GM19455 (cell line): ENCODE data around the gene SLC6A7.

Source experiments
- ATAC-seq: cut with Tn5 transposase; IDR thresholded peaks from one replicate; pipeline ENCODE4 v1.9.1; 2021; ENCODE audit not compliant: unreplicated experiment

The SLC6A7 gene

DNA sequence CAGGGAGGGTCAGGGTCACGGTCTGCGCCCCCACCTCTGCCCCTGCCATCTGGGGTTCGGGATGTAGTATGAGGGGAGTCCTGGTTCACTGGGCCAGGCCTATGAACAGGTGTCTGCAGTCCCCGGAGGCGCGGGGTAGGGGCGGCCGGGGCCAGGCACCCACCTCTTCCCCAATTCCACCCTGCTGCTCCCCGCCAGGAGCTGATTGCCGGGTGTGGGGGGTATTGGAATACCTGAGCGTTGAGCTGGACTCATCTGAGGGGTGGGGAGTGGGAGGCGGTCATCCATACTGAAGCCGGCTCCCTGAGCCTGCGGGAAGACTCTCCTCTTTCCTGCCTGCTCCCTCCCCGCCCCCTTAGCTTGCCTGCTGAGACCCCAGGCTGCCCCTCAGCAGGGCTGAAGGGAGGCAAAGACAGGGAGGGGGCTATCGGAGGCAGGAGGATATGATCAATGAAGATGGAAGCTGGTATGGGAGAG is 679 bp downstream of the SLC6A7 start:
- ATAC-seq: no peak

DNA sequence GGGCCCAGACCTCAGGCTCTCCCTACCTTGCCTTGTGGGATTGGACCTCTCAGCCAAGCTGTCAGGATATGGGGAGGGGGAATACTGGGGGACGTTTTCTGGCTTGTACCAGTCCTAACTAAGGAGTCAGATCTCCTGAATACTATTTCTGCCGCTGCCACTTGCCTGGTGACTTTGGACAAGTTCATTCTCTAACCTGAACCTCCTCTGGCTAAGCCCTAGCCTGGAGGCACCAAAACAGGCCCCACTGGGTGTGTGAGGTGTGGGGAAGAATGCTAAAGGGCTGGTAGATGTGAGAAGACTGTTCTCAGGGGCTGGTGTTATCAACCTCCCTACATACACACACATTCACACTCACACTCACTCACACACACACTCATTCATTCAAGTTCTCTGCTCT is 1.1 kb downstream of the SLC6A7 start:
- ATAC-seq: no peak

DNA sequence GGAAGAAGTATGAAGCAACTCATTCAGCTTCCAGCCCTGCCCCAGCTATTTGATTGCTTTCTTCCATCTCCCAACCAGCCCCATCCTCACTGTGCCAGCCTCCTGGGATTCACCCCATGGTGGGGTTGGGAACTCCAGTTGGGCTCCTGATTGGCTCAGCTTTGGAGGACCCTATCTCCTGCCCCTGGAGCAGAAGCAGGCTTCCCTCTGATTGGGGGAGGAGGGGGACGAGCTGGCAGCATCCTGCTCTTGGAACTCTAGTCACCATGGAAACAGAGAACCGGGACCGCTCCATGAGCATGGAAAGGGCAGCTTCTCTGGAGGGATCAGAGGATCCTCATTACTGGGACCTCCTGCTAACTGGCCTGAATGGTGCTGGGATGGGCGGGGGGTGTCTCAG is 2.6 kb downstream of the SLC6A7 start:
- ATAC-seq: no peak

DNA sequence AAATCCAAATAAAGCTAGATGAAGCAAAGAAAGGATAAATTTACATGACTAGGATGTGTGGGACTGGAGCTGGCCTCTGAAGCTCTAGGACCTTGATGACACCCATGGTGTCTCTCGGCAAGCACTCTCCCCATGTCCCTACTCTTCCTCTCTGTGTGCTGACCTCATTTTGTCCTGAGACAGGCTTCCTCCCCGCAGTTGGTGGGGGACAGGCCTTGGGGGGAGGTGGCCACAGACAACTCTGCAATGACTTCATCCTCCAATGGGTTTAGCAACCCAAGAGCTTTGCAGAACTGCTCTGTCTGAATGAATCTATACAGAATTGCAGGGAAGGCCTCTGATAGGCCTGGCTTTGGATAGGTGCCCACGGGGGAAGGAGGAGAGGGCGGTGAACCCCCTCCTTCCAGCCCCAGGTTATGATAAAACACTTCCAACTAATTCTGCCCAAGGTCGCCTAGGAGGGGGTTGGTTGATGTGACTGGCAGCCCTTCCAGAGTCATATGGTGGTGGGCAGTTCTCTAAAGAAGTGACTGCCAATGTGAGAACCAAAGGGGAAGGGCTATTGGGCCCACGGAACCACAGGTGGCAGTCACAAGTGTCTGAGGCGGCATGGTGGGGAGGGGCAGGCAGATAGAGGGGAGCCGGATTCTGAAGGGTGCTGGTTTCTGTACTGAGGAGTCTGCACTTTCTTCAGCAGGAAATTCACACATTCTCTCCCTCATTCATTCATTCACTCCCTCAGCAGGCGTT is 6.0 kb downstream of the SLC6A7 start:
- no peak for ATAC-seq

DNA sequence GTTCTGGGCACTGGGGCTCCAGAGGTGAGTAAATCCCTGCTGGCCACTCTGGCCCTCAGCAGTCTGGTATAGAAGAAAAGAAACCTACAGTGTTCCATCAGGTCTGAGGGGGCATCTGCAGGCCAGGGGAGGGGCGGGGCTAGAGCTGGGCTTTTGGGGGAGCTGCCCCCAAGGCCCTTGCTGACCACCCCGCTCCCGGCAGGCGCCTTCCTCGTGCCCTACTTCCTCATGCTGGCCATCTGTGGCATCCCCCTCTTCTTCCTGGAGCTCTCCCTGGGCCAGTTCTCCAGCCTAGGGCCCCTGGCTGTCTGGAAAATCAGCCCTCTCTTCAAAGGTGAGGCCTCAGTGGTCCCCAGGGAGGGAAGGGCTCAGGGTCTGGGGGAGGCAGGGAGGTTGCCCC is 6.7 kb downstream of the SLC6A7 start:
- ATAC-seq: no peak

DNA sequence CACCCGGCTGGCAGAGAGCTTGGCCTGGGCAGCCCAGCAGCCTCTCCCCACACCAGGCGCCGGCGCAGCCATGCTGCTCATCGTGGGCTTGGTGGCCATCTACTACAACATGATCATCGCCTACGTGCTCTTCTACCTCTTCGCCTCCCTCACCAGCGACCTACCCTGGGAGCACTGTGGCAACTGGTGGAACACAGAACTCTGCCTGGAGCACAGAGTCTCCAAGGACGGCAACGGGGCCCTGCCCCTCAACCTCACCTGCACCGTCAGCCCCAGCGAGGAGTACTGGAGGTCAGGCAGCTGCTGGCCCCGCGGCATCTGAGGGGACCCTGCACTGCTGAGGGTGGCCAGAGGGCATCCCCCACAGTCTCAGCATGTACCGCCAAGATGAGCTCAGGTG is 7.1 kb downstream of the SLC6A7 start:
- no peak for ATAC-seq

DNA sequence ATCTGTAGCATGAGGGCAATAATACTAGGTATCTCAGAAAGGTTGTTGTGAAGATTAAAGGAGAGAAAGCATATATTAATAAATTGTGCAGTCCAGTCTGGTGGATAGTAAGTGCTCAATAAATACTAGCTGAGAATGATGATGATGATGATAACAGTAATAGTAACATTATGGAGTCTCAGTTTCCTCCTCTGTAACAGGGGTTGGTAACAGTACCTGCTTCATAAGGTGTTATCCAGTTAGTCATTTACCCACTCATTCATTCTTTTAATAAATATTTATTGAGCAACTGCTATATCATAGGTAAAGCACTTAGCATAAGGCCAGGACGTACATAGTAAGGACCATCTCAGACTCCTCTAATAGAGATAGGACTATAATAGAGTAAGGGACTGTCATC is 7.6 kb downstream of the SLC6A7 start:
- no peak for ATAC-seq

DNA sequence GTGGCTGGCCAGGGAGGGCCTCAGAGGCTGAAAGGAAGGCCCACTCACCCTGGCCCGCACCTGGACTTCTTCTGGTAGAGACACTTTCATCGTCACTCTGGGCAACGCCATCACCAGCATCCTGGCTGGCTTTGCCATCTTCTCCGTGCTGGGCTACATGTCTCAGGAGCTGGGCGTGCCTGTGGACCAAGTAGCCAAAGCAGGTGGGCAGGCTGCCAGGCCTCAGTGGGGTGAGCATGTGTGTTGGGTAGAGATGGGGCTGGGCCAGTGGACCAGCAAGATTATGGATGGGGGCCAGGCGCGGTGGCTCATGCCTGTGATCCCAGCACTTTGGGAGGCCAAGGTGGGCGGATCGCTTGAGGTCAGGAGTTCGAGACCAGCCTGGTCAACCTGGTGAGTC is 12.6 kb downstream of the SLC6A7 start:
- no peak for ATAC-seq

DNA sequence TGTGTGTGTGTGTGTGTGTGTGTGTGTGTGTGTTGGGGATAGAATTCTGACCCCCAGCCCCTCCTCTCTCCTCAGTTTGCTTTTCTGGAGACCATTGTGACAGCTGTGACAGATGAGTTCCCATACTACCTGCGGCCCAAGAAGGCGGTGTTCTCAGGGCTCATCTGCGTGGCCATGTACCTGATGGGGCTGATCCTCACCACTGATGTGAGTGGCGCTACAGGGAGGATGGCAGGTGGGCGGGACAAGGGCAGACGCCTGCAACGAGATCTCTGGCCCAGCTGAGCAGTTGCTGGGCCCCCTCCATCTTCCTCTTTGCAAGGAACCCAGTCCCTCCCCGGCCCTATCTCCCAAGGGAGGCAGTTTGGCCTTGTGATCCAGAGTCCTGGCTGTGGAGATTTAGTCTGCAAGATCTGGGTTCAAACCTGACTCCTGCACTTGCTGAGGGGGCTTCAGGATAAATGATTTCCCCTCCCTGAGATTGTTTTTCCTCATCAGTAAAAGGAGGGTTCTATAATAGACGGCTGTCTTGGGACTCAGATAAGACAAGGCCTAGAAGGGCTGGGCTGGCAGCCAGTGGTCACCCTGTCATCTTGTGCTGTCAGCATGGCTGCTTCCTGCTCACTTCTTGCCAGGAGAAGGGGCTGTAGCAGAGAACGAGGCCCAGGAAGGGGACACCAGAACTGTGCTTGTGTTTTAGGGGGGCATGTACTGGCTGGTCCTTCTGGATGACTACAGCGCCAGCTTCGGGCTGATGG is 14.1 kb downstream of the SLC6A7 start:
- no peak for ATAC-seq

DNA sequence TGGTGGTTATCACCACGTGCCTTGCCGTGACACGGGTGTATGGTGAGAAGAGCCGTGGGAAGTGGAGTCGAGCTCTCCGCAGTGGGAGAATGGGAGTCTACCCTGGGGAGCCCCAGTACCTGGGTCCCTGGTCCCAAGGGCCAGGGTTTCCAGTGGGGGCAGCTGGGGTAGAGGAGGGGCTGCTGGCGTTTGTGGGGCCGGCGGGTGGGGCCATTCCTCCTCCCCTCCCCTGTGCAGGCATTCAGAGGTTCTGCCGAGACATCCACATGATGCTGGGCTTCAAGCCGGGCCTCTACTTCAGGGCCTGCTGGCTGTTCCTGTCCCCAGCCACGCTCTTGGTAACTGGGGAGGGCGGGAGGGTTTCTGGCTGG is 14.7 kb downstream of the SLC6A7 start:
- no peak for ATAC-seq

DNA sequence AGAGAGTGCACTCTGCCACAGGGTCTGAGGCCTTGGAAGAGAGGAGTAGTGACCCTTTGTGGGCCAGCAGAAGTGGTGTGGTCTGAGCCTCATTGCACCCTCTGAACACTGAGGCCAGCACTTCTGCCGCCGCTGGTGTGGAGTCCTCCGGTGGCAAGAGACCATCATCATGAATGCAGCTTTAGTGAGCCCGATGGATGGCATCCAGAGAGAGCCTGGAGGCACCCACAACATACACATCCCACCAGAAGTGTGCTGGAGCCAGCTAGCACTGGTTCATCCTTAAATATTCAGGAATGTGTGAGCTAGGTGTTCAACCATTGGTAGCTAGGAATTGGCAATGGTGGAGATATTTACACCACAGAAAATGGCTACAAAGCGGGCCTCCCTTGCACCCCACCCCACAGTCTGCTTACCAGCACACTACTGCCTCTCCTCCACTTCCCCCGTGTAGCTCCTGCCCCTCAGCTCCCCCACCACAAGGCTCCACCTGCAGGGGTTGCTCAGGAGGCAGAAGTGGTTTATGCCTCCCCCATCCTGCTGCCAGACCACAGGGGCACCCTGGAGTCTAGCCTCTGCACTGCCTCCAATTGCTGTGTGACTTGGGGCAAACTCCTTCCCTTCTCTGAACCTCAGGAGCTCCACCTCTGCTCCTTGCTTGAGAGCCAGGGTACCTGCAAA is 16.4 kb downstream of the SLC6A7 start:
- no peak for ATAC-seq

DNA sequence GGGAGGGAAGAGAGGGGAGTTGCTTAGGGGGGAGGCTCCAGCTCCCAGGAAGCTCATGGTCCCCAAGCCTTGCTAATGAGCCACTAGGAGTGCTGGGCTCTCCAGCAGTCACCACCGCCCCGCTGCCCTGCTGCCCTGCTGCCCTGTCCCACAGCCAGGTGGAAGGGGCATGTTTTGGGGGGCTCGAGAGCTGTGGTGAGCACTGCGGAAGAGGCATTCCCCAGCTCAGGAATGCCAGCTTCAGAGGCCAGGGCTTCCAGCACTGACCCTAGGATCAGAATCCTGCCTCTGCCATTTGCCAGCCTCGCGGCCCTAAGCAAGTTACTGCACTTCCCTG is 16.9 kb downstream of the SLC6A7 start:
- no peak for ATAC-seq

DNA sequence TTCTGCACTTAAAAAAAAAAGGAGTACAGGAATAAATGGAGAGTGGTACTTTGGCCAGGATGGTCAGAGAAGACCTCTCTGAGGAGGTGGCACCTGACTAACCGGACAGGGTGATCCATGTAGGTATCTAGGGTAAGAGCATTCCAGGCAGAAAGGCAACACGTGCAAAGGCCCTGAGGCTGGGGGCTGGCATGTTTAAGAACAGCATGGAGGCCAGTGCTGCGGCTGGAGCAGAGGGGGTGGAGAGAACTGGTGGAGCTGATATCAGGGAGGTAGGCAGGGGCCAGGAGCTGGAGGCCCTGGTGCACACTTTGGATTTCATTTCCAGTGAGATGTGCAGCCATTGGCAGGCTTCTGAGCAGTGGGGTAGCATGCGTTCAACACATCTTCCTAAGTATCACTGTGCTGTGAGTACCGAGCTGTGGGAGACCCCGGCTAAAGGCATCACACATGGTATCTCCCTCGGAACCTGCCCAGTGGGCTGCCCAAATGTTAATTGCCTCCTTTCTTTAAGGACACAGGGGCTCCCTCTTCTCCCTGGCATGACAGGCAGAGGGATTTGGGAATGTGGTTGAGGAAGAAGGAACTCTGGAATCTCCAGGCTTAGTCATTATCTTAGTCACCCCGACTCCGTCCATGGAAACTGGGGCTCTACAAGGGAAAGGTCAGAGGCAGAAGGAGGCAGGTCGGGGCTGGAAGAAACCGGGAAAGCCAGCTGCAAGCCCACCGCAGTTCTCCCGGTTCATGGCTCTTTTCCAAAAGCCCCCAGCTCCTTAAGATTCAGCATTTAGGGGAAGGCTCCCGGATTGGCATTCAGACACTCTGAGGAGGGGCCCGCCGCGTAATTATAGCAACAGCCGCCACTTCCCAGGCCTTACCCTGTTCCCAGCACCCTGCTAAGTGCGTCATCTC is 18.6 kb downstream of the SLC6A7 start:
- no peak for ATAC-seq

DNA sequence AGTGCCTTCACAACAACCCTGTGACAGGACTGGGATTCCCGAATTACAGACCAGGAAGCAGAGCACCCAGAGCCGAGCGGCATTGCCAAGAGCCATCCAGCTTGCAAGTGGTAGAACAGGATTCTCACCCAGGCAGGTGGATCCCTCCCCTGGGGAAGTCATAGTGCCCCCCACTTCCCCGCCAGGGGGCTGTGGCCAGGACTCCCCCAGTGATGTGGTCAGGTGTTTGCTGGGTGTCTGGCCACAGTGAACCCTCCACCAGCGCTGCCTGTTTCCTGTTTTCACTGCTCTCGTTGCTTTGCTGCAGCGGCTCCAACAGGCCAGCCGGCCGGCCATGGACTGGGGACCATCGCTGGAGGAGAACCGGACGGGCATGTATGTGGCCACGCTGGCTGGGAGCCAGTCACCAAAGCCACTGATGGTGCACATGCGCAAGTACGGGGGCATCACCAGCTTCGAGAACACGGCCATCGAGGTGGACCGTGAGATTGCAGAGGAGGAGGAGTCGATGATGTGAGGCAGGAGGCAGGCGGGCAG is 19.3 kb downstream of the SLC6A7 start:
- no peak for ATAC-seq

DNA sequence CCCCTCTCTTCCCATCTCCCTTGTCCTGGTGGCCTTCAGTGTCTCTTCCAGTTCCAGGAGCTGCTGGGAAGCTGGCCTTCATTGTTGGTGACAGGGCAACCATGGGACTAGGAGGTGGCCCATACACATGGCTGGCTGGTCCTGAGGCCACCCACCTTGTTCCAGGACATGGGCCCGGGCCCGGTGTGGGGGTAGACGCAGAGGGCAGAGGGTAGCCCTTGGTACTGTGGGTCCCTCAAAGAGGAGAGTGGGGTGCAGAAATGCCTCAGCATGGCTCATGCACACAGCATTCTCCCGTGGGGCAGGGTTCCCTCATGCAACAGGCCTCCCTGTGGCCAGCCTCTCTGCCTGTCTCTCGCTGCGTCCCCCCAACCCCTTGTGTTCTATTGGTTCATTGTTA is 20.8 kb downstream of the SLC6A7 start:
- ATAC-seq: no peak

DNA sequence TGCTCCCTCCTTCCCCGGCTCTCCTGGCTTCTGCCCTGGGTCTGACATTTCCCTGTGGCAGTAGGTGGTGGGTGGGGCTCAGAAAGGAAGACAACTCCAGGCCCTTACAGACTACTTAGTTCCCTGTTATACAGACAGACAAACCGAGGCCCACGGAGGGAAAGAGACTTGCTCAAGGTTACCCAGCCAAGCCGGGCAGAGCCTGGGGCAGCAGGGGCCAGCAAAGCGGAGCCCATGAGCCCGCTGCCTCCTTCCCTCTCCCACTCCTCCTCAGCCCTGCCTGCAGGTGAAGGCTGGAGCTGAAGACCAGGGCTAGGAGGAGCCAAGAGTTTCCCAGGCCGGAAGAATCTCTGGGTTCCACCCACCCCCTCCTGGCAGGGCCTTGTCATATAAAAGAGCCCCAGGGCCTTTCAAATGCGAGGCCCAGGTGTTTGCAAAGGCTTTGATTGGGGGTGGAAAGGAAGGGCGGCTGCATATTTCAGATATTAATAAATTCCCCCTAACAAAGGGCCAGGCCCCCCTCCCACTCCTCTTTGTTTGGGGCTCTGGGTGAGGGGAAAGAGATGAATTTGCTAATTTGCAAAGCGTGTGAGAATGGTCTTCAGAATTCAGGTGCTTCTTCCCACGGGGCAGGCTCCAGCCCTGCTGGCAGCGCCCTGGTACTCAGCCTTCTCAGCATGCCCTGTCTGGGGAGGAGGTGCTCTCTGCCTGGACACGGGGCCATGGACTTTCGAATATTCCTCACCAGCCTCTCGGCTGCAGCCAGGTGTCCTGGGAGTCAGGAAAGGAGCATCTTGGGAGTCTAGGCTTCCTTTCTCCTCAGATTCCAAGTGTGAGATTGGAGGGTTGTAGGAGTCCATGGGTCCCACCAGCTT is 21.5 kb downstream of the SLC6A7 start:
- no peak for ATAC-seq

DNA sequence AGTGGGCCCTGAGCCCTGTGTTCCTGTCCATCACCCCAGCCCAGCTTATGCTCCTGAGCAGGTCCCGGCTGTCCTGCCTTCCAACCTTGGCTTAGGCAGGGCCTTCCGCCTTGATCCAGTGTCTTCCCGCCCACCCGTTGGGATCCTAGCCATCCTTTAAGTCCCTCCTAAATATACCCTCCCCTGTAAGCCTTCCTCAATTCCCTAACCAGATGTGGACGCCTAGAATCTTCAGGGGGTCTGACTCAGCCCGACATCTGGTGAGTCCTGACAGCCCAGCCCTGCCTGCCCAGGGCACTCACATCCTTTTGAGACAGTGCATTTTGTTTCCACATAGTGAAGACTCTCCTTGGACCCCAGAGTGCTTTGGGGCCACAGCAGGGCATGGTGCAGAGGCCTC is 23.7 kb downstream of the SLC6A7 start:
- no peak for ATAC-seq

DNA sequence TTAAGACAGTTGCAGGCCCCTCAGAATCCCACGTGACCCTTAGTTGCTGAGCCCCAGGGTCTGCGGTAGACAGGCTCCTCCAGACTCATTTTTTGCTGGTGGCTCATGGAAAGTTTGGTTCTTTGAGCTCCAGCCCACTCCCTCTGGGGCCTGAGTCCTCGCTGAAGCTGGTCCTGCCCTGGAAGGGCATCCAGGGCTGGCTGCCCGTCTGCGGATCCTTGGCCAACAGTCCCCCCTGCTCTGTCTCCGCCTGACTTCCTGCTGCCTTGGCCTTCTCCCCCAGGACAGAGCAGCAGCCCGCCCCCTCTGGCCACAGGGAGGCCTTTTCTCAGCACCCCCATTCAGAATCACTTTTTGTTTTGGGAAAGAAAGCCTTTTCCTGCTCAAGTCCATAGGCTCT is 24.4 kb downstream of the SLC6A7 start:
- ATAC-seq: no peak

DNA sequence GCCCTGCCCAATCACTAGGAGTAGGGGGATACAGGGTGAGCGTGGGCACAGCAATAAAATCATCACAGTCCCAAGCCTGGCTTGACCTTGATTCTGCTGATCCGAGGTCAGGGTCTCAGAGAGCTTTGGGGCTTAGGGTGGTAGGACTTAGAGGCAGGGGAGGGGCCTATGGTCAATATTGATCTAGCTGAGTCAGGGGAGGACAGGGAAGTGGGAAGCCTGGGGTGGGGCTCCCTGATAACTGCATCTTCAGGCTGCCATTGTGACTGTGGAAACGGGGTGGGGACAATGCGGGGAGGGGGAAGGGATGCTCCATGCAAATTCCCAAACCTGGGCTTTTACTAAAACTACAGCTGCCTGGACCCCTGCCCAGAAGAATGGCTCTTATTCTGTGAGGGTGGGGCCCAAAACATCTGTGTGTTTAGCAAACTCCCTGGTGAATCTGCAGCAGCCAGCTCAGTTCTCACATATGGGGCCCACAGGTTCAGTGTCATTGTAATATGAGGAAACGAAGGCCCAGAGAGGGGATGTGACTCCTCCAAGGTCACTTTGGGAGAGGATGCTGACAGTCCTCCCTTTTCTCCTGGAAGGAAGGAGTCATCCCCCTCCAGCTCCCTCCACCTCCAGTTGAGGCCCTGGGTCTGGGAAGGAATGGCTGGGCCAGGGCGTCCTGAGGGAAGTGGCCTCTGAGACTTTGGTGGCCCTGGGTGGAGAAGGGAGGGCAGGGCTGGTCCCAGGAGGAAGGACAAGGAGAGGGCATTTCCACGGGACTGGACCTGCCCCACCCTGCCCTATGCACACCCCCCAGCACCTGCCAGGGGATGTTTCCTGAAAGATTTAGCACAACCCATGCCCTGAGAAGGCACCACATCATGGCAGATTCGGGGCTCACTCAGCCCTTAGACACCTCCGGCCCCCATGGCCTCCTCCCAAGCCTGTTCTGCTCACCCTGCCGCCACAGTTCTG is 26.4 kb downstream of the SLC6A7 start:
- ATAC-seq: no peak
